Measurements from ENCODE around the gene YKT6.

YKT6 gene

DNA sequence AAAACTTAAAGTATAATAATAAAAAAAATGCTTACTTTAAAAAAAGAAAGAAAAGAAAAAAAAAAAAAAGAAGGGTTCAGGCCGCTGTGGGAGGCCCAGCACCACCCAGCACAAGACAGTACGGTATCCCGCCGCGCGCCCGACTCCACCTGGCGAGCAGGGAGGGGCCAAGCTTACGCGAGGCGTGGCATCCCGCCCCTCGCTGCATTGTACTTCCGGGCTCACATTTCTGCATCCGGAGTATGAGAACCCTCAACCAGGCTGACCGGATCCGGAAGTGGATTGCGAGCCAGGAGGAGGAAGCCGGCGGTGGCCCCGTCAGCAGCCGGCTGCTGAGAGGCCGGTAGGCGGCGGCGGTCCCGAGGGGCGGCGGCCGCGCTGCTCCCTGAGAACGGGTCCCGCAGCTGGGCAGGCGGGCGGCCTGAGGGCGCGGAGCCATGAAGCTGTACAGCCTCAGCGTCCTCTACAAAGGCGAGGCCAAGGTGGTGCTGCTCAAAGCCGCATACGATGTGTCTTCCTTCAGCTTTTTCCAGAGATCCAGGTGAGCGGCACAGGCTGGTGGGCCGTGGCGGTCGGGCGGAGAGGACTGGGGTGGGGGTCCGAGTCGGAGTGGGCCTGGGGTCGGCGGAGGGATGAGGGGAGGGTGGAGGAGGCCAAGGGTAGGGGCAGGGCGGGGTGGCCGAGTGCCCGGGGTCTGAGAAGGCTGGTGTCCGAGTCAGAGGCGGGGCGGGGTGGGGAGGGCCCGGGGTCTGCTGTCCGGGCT is at the start of gene YKT6:
Gene YKT6, plus strand, starts transcription at position 280 of the 763 bp plus-strand sequence. Its CDS starts 158 bp downstream, at position 438.
- H3K4me3 ChIP-seq (replicated peaks in 1 of 2; ENCODE audit: low read depth in 2 of 2, low read length in 2 of 2), result peak within 1 kb of the TSS; percentile 99 to 100
- TF ChIP-seq, protein P1, sequence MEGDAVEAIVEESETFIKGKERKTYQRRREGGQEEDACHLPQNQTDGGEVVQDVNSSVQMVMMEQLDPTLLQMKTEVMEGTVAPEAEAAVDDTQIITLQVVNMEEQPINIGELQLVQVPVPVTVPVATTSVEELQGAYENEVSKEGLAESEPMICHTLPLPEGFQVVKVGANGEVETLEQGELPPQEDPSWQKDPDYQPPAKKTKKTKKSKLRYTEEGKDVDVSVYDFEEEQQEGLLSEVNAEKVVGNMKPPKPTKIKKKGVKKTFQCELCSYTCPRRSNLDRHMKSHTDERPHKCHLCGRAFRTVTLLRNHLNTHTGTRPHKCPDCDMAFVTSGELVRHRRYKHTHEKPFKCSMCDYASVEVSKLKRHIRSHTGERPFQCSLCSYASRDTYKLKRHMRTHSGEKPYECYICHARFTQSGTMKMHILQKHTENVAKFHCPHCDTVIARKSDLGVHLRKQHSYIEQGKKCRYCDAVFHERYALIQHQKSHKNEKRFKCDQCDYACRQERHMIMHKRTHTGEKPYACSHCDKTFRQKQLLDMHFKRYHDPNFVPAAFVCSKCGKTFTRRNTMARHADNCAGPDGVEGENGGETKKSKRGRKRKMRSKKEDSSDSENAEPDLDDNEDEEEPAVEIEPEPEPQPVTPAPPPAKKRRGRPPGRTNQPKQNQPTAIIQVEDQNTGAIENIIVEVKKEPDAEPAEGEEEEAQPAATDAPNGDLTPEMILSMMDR (IDR thresholded peaks at IDR 0.05; ENCODE audit: low read depth, low read length), result peak; percentile 40
- DNase-seq (ENCODE audit: low read depth in 2 of 2), result peak; percentile 94 to 95

DNA sequence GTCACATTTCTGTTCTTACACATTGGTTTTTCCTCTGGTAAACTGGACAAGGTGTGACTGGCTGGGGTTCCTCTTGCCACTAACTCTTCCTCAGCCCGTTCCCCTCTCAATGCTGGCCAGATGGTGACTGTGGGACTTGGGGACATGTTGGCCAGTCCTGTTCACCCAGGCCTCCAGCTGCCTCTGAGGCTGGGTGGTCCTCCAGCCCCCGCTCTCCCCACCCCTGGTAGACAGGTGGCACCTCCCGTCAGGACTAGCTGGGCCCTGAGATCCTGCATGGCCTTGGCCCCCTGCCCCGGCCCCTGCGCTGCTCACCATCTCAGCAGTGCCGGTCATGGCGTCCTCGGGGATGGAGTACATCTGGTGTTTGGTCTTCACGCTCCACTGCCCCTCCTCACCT is 48.8 kb upstream of the YKT6 start:
- H3K4me3 ChIP-seq (replicated peaks in 1 of 2; ENCODE audit: low read depth in 2 of 2, low read length in 2 of 2), result no peak overlapping the region
- no peak for DNase-seq (ENCODE audit: low read depth in 2 of 2)
- TF ChIP-seq, protein P1 (IDR thresholded peaks at IDR 0.05; ENCODE audit: low read depth, low read length), result no peak

DNA sequence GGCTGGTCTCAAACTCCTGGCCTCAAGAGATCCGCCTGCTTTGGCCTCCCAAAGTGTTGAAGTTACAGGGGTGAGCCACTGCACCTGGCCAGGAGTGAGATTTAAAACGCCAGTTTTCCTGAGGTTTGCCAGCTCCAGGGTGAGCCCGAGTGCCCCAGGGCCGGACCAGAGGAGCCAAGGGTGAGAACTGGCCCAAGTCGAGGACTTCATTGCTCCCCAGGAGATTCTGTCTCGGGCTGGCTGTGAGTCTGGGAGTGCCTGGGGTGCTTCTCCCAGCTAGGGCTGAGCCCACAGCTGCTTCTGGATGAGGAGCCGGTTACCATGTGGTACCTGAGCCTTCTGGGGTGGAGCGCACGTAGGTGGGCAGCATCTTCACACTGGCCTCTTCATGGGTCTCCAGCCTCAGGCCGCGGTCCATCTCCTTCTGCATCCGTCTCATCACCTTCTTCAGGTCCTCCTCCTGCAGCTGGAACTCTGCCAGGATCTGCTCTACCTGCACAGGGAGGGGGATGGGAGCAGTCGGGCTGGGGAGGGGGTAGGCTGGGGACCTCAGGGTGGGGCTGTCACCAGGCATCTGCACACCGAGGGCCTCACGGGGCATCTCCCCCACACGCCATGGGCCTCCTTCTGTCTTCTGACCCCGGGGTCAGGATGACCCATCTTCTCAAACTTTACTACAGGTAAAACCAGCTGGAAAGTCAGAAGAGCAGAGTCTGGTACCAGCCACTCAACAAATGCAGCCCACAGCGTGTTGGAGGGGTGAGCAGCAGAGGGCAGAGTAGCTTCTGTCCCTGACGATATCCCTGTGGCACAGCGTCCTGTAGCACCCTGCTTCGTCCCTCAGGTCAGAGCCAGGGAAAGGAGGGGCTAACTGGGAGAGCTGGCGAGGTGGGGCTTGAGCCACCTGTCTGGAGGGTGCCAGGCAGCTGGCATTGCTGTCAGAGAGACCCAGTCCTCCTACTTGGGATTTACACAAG is 47.5 kb upstream of the YKT6 start:
- TF ChIP-seq, protein P1 (IDR thresholded peaks at IDR 0.05; ENCODE audit: low read depth, low read length), result no peak
- no peak overlapping the region for H3K4me3 ChIP-seq (replicated peaks in 1 of 2; ENCODE audit: low read depth in 2 of 2, low read length in 2 of 2)
- DNase-seq (ENCODE audit: low read depth in 2 of 2), result no peak

DNA sequence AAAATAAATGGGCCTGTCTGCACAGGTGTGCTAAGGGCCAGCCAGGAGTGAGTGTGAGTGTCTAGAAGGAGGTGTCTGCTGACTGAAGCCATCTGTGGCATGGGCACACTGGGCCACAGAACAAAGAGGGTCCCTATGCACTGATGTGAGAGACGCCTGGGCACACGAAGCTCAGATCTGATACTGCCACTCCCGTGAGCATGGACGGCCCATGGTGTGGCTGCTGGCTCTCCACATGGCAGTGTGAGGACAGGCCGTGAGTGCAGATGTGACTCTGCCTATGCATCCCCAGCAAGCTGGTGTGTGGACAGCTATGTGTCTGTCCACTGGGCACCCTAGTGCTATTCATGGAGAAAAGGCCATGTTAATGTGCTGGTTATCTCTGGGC is 46.8 kb upstream of the YKT6 start:
- TF ChIP-seq, protein P1 (IDR thresholded peaks at IDR 0.05; ENCODE audit: low read depth, low read length), result no peak
- DNase-seq (ENCODE audit: low read depth in 2 of 2), result no peak
- H3K4me3 ChIP-seq (replicated peaks in 1 of 2; ENCODE audit: low read depth in 2 of 2, low read length in 2 of 2), result no peak overlapping the region

DNA sequence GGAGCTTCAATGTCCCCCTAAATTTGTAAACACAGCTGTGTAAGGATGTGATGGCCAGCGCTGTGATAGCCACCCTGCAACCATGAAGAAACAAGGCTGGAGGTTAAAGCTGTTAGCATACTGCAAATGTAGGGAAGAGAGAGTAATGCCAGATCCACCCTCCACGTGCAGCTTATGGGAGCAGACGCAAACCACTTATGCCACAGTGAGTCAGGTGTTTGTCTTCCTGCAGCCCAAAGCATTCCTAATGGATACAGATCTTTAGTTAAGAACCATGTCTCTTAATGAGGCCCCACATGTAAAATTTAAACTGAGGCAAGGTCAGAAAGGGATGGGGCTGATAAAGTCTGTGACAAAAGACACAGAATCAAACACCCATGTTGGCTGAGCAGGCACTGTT is 46.1 kb upstream of the YKT6 start:
- TF ChIP-seq, protein P1 (IDR thresholded peaks at IDR 0.05; ENCODE audit: low read depth, low read length), result no peak
- no peak overlapping the region for H3K4me3 ChIP-seq (replicated peaks in 1 of 2; ENCODE audit: low read depth in 2 of 2, low read length in 2 of 2)
- no peak for DNase-seq (ENCODE audit: low read depth in 2 of 2)

DNA sequence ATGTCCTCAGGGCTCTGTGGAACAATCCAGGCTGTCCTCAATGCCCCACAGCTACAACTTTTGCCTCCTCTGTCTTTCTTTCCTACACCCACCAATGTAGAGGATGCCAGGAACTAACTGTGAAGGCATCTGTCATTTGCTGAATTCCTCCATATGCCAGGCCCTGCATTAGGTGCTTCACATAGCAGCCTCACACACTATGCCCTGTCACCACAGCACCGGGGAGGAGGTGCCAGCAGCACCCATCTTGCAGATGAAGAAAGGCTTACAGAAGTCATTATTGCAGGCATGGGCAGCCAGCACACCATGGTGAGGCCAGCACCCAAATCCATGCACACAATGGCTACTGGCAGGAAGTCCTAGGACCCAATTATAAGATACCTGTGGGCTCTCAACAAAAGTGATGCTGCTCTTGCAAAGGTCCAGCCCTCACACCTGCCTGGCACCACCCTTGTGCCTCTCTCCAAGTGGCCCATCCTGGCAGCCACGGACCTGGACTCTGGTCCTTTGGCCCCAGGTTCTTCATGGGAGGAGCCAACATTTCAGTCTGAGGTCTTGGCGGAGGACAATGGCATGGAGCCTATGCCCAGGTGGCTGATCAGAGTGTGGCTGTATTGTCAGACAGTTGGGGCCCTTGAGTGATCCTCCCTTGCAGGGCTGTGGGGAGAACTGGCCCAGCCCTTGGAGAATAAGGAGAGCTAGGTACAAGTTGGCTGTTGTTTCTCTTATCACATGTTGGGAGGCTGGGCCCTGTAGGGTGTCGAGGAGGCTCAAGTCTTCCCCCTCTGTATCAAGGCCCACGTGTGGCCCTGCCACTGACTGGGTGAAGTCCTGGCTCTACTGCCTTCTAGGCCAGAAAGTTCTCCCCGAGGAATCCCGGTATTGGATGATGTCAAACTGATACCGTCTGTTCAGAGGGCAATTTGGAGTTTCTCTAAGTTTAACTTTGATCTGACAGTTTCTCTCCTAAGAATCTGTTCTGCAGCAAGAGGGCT is 45.3 kb upstream of the YKT6 start:
- TF ChIP-seq, protein P1 (IDR thresholded peaks at IDR 0.05; ENCODE audit: low read depth, low read length), result no peak
- no peak for DNase-seq (ENCODE audit: low read depth in 2 of 2)
- H3K4me3 ChIP-seq (replicated peaks in 1 of 2; ENCODE audit: low read depth in 2 of 2, low read length in 2 of 2), result no peak overlapping the region
